Large intestine (tissue), 3 donors: Measurements from ENCODE around the gene DYSF. TPM values are rescaled to one million over a fixed set of nuclear protein-coding genes. Genes with fewer than 3 reads are reported as not detected.

Source experiments
- DNase-seq, 2 donors: peaks; one replicate each; pipeline versions ENCODE4 v3.0.0 to v3.0.0-alpha.2; 2013
- H3K27ac ChIP-seq: one replicate; pipeline ENCODE4 v1.5.1; 2013; ENCODE audit warnings: low read length
- H3K27me3 ChIP-seq: 2 replicates; pipeline ENCODE4 v1.6.1; 2013; ENCODE audit warnings: low read length; ENCODE audit not compliant: control insufficient read depth, insufficient read depth
- H3K36me3 ChIP-seq: 2 replicates; pipeline ENCODE4 v1.6.1; 2013; ENCODE audit warnings: low read length; ENCODE audit not compliant: control insufficient read depth, insufficient read depth
- H3K4me1 ChIP-seq: one replicate; pipeline ENCODE4 v1.6.1; 2013; ENCODE audit warnings: low read length; ENCODE audit not compliant: control insufficient read depth, insufficient read depth
- H3K4me3 ChIP-seq: one replicate; pipeline ENCODE4 v1.5.1; 2013; ENCODE audit warnings: low read length
- H3K9me3 ChIP-seq: one replicate; pipeline ENCODE4 v1.6.1; 2013; ENCODE audit warnings: mild to moderate bottlenecking, low read depth, low read length, moderate library complexity; ENCODE audit not compliant: control insufficient read depth
- WGBS: methylation state at CpG from one replicate; pipeline ENCODE4 v1.1.5; 2013; ENCODE audit warnings: low lambda C conversion rate; ENCODE audit not compliant: insufficient coverage; 5-methylcytosine and 5-hydroxymethylcytosine counted together
- polyA plus RNA-seq: library from polyadenylated mRNA; unstranded; fragments of 120-200 nt; gene quantifications from one replicate; pipeline ENCODE4 v1.2.1, GENCODE V29; 2013

DYSF gene
- polyA plus RNA-seq, 1 donor: 6.3 TPM

DNA sequence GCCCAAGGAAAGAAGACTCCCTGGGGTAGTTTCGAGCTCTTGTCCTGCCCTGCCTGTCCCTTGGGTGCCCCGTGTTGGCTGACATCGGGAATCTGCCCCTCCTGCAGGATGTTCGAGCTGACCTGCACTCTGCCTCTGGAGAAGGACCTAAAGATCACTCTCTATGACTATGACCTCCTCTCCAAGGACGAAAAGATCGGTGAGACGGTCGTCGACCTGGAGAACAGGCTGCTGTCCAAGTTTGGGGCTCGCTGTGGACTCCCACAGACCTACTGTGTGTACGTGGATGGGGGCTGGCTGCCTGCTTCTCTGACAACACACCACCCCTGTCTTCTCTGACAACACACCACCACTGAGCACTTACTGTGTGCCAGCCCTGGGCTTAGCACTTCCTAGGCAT is 210.8 kb downstream of the DYSF start:
- Histone ChIP-seq H3K27ac (no peak overlapping the region), H3K4me1 (no peaks in the 10 kb centered on the region), H3K9me3 (no peaks in the 10 kb centered on the region), H3K36me3 (no peaks in the 10 kb centered on the region), H3K27me3 (no peaks in the 10 kb centered on the region), H3K4me3 (no peak overlapping the region)
- WGBS: no CpG with 5 or more reads among the region's 11 CpGs
- no peak for DNase-seq

DNA sequence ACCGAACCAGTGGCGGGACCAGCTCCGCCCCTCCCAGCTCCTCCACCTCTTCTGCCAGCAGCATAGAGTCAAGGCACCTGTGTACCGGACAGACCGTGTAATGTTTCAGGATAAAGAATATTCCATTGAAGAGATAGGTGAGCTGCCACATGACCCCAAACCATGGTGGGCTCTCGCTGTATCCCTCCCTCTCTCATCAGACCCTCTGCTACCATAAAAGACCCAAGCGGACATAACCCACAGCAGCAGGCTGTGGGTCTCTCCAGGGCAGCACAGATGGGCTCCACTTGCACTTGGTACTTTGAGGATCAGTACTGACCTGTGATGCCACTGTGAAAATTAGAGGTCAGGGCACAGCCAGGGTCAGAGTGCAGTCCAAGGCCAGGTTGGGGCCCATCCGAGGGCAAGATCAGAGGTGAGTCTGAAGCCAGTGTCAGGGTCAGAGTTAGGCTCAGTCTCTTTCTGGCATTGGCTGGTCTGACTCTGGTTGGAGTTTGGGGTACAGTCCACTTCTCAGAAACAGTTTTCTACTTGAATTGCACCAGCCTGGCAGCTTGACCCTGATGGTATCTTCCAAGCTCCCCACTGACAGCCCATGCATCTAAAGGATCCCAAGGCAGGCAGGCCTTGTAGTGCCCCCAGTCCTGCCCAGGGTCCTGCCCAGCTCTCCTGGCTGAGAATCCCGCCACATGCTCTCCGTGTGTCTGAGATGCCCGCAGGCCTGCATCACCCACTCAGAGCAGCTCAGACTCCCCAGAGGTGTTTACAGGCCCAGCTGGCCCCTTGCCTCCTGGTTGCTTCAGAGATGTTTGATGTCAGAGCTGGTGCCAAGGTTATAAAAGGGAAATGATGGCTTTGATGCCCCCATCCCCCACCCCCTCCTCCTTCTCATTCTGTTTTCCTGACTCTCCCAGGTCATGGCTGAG is 212.1 kb downstream of the DYSF start:
- Histone ChIP-seq H3K27me3 (no peaks in the 10 kb centered on the region), H3K27ac (no peak overlapping the region), H3K4me3 (no peak overlapping the region), H3K36me3 (no peaks in the 10 kb centered on the region), H3K9me3 (no peaks in the 10 kb centered on the region), H3K4me1 (no peaks in the 10 kb centered on the region)
- no CpG with 5 or more reads among the region's 11 CpGs for WGBS
- DNase-seq: no peak

DNA sequence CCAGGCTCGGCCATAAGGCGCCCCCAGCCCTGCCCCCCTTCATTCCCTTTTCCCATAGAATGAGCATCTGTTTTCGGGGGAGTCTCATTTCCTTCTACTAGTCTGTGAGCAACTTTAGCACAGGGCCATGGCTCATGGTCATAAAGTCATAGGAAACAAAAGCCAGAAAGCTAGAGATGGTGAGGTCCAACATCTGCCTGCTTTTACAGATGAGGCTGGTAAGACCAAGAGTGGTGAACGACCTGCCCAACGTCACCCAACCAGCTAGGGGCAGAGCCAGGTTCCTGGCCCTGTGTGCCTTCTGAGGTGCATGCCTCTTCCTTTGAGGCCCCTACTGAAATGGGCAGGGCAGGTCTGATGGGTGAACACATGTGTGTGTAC is 212.7 kb downstream of the DYSF start:
- WGBS: 60% methylated on average over 1 of the region's 5 CpGs
- Histone ChIP-seq H3K4me1 (no peaks in the 10 kb centered on the region), H3K36me3 (no peaks in the 10 kb centered on the region), H3K4me3 (no peak overlapping the region), H3K27me3 (no peaks in the 10 kb centered on the region), H3K27ac (no peak overlapping the region), H3K9me3 (no peaks in the 10 kb centered on the region)
- DNase-seq: no peak

DNA sequence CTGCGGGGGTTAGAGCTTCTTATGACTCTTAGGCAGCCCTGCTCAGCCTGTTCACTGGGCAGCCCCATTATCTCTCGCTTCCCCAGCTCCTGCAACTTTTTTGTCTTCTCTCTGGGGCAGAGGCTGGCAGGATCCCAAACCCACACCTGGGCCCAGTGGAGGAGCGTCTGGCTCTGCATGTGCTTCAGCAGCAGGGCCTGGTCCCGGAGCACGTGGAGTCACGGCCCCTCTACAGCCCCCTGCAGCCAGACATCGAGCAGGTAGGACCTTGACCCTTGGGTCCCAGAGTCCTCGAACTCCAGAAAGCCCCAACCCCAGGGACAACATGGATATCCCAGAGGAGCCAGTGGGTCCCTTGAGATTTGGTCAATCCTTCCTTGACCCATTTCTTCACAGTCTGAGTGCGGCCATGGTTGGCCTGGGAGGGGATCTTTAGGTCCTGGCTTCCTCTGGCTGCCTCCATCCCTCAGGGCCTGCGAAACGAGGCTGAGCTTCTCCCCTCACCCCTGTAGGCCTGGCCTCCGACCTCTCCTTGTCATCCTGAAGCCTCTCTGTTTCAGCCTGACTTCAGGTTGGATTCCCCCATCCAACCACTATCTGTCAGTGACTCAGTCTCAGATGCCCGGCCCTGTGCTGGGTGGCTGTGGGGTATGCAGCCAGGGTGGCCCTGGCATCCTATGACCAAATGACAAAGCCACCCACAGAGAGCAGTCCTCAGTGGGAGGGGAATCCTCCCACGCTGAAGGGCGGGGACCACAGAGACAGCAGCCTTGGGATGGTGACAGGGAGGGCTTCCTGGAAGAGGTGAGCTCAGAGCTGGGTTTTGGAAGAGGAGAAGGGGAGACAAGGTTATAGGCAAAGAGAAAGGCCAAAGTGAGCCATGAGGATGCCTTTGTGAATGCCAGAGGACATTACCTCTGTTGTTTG is 214.2 kb downstream of the DYSF start:
- H3K27me3 ChIP-seq: no peaks in the 10 kb centered on the region
- peaks cover 6% of the 10 kb centered on the region for H3K4me1 ChIP-seq
- WGBS: 80% methylated on average over 1 of the region's 15 CpGs
- no peaks in the 10 kb centered on the region for H3K36me3 ChIP-seq
- H3K4me3 ChIP-seq: no peak overlapping the region
- no peak overlapping the region for H3K27ac ChIP-seq
- no peaks in the 10 kb centered on the region for H3K9me3 ChIP-seq
- no peak for DNase-seq

DNA sequence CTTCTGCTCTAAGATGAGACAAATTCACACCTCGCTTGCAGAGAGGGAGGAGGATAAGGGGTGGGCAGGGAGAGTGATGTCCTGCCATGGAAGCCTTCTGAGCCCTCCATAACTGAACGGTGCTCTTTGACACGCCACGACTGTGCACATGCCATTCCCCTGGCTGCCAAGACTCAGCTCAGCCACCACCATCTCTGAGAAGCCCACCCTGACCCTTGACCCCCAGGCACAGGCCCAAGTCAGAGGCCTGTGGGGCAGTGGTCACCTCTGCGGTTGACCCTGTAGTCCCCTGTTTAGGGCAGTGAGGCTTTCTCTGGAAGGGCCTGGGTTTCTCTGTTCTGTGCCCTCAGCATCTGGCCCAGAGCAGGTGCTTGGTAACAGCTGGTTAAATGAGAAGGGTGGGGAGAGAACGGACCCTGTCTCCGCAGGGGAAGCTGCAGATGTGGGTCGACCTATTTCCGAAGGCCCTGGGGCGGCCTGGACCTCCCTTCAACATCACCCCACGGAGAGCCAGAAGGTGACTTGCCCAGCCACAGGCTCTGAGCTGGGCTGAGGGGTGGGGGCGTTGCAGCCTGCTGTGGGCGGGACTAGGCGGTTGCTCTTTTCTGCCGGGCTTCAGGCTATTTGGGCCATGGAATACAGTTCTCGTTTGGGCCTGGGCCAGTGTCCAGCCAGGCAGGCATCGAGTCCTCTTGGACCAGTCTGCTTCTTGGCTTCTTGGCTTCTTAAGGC is 215.1 kb downstream of the DYSF start:
- Histone ChIP-seq H3K27me3 (no peaks in the 10 kb centered on the region), H3K4me1 (peaks cover 13% of the 10 kb centered on the region), H3K4me3 (no peak overlapping the region), H3K9me3 (no peaks in the 10 kb centered on the region), H3K27ac (no peak overlapping the region), H3K36me3 (no peaks in the 10 kb centered on the region)
- WGBS: no CpG with 5 or more reads among the region's 17 CpGs
- no peak for DNase-seq

DNA sequence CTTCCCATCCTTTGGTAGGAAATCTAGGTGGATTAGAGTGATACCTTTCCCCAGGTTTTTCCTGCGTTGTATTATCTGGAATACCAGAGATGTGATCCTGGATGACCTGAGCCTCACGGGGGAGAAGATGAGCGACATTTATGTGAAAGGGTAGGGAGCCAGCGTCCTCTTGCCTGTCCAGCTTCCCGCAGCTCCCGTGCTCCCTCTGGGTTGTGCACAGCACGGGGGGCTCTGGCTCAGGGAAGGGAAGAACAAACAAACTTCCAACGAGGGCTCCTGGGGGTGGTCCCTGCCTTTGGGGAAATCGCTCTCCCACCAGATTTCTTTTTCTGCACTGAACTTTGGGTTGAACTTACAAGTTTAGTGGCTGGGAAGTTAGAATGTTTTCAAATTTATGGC is 215.7 kb downstream of the DYSF start:
- no CpG with 5 or more reads among the region's 9 CpGs for WGBS
- Histone ChIP-seq H3K4me3 (no peak overlapping the region), H3K27ac (no peak overlapping the region), H3K9me3 (no peaks in the 10 kb centered on the region), H3K4me1 (peaks cover 13% of the 10 kb centered on the region), H3K36me3 (no peaks in the 10 kb centered on the region), H3K27me3 (no peaks in the 10 kb centered on the region)
- no peak for DNase-seq

DNA sequence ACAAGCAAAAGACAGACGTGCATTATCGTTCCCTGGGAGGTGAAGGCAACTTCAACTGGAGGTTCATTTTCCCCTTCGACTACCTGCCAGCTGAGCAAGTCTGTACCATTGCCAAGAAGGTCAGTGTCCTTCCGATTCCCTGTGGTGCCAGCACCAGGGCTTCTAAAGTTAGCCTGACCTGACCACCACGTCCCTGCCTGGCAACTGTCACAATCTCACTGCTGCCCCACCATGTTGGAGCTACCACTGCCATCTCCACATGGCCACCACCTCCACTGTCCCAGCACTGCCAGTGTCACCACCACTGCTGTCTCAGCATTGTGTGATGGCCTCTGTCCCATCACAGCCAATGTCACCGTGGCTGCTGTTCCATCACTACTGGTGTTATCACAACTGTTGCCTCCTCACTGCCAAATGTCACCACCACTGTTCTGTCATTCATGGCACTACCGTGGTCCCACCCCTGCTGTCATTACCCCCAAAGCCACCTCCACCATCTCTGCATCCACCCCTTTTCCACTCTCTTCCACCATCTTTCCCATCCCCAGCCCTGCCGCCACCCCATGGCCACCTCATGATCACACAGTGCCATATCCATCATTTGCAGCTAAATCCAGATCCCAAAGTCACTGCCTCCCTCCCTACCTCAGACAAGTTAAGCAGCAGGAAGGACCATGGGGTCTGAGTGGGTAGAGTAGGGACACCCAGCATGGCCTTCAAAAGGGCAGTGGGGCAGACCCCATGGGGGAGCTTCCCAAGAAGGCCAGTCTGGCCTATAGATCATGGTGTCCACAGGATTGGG is 216.5 kb downstream of the DYSF start:
- Histone ChIP-seq H3K36me3 (no peaks in the 10 kb centered on the region), H3K4me1 (peaks cover 13% of the 10 kb centered on the region), H3K27me3 (no peaks in the 10 kb centered on the region), H3K9me3 (no peaks in the 10 kb centered on the region), H3K27ac (no peak overlapping the region), H3K4me3 (no peak overlapping the region)
- 100% methylated on average over 1 of the region's 8 CpGs for WGBS
- DNase-seq: no peak

DNA sequence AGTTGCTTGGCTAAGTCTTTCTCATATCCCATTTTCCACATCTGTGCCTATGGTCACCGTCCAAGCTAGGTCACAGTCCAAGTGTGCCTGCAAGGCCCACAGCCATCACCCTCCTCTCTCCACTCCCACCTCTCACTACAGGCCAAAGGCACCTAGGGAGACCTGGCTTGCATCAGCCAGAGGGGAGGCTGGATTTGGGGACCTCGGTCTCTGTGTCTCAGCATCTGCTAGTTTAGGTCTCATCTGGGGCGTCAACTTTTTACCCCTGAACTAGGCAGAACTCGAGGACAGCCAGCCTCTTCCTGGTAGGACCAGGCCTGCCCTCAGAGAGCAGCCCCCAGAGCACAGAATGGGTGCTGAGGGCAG is 217.1 kb downstream of the DYSF start:
- H3K4me3 ChIP-seq: no peak overlapping the region
- H3K36me3 ChIP-seq: no peaks in the 10 kb centered on the region
- no peak for DNase-seq
- H3K27ac ChIP-seq: no peak overlapping the region
- no peaks in the 10 kb centered on the region for H3K27me3 ChIP-seq
- H3K4me1 ChIP-seq: peaks cover 18% of the 10 kb centered on the region
- no CpG with 5 or more reads among the region's 4 CpGs for WGBS
- no peaks in the 10 kb centered on the region for H3K9me3 ChIP-seq

DNA sequence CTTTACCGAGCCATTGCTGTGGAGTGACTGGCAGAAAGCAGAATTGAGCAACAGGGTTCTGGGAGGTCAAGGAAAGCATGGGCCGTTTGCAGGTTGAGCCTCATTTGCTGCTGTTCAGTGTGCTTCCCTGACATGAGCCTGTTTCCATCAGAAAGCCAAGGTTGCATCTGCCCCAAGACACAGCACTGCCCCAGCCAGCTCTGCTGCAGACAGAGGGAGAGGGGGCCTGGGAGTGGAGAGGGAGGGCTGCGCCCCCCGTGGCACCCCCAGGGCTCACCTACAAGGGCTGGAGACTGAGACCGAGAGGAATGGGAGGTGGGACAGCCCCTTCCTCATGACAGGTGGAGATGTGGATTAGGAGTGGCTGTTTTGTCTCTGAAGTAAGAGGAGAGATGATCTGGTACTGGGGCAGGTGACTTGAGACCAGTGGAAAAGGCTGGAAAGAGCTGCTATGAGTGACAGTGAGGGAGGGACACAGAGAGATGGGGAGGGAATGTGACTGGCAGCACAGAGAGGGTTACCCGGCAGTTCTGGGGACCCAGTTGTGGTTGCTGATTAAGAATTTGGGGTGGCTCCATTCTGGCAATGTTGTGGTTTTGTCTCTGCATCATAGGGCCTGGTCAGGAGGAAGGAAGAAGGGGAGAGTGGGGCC is 218.0 kb downstream of the DYSF start:
- Histone ChIP-seq H3K36me3 (no peaks in the 10 kb centered on the region), H3K4me3 (no peak overlapping the region), H3K27me3 (no peaks in the 10 kb centered on the region), H3K4me1 (peaks cover 18% of the 10 kb centered on the region), H3K27ac (no peak overlapping the region), H3K9me3 (no peaks in the 10 kb centered on the region)
- WGBS: no CpG with 5 or more reads among the region's 6 CpGs
- no peak for DNase-seq
